Body of pancreas (tissue), 4 donors: ENCODE results near the gene ANKRD29. TPM values are rescaled to one million over a fixed set of nuclear protein-coding genes. Genes with fewer than 3 reads are reported as not detected.

Experiments
- ATAC-seq: fragments of 150-250 bp; one replicate; pipeline ENCODE4 v1.9.1; 2016
- DNase-seq, 4 donors: peaks; one replicate each; pipeline ENCODE4 v3.0.0-alpha.2; 2019
- H3K27ac ChIP-seq, 4 donors: fragments of 200-600 bp; sonication (generic); 1 replicate in 3 of 4; 2 replicates in 1 of 4; pipeline versions ENCODE4 v1.5.1 to v1.6.1; 2016 to 2019; ENCODE audit warnings: mild to moderate bottlenecking in 1 of 4, mixed read lengths in 1 of 4, moderate library complexity in 1 of 4
- H3K27me3 ChIP-seq, 2 donors: fragments of 200-600 bp; sonication (generic); one replicate each; pipeline ENCODE4 v1.6.0; 2016; ENCODE audit warnings: mild to moderate bottlenecking in 1 of 2
- H3K36me3 ChIP-seq, 2 donors: fragments of 200-600 bp; sonication (generic); replicated peaks in 1 of 2; 2 replicates each; pipeline ENCODE4 v1.5.1; 2016; ENCODE audit warnings: low read depth in 2 of 2; ENCODE audit not compliant: insufficient read depth in 1 of 2
- H3K4me1 ChIP-seq: fragments of 200-600 bp; sonication (generic); one replicate; pipeline ENCODE4 v1.6.0; 2016
- H3K4me3 ChIP-seq, 2 donors: fragments of 200-600 bp; sonication (generic); 1 replicate in 1 of 2; 2 replicates in 1 of 2; pipeline ENCODE4 v1.5.1; 2016 to 2019
- H3K9me3 ChIP-seq, 3 donors: fragments of 200-600 bp; sonication (generic); 1 replicate in 2 of 3; 2 replicates in 1 of 3; pipeline ENCODE4 v1.5.1; 2016
- POLR2A ChIP-seq, 3 donors: fragments of 450-650 bp; IDR thresholded peaks; one replicate each; pipeline ENCODE4 v1.6.1; 2016; ENCODE audit warnings: antibody characterized with exemption in 3 of 3, mild to moderate bottlenecking in 2 of 3
- WGBS, 2 donors: methylation state at CpG; one replicate each; pipeline ENCODE4 v1.1.5; 2017; 5-methylcytosine and 5-hydroxymethylcytosine counted together
- intact Hi-C: fragments of 100-400 bp; cut with DNase I; formaldehyde crosslinking; loops from one replicate; pipeline ENCODE4 v1.15.1; 2023
- total RNA-seq, 2 donors: library from RNA; depleted of rRNA; stranded (reverse); fragments of >200 nt; gene quantifications; one replicate each; pipeline ENCODE4 v1.1.0, GENCODE V29; 2016
- TF ChIP-seq, protein P1 (sequence below), 7 experiments: fragments of 450-650 bp in 4 of 7; fragments of 200-600 bp in 3 of 7; sonication (generic) in 3 of 7; IDR thresholded peaks; one replicate each; pipeline ENCODE4 v1.5.1; 2016 to 2019; ENCODE audit warnings: antibody characterized with exemption in 7 of 7

The ANKRD29 gene
- total RNA-seq, 2 donors from 2014 or later, result 0.52 to 3.3 TPM

GRCh38 chr18:23682045-23682444, 19.3 kb upstream of the ANKRD29 start:
- Histone ChIP-seq H3K36me3 (no peaks in the 10 kb centered on the region), H3K4me1 (no peaks in the 10 kb centered on the region), H3K4me3 (no peak overlapping the region), H3K27ac (no peak overlapping the region), H3K9me3 (no peaks in the 10 kb centered on the region), H3K27me3 (no peaks in the 10 kb centered on the region)
- no peak for TF ChIP-seq POLR2A (IDR thresholded peaks at IDR 0.05)
- TF ChIP-seq, protein P1, sequence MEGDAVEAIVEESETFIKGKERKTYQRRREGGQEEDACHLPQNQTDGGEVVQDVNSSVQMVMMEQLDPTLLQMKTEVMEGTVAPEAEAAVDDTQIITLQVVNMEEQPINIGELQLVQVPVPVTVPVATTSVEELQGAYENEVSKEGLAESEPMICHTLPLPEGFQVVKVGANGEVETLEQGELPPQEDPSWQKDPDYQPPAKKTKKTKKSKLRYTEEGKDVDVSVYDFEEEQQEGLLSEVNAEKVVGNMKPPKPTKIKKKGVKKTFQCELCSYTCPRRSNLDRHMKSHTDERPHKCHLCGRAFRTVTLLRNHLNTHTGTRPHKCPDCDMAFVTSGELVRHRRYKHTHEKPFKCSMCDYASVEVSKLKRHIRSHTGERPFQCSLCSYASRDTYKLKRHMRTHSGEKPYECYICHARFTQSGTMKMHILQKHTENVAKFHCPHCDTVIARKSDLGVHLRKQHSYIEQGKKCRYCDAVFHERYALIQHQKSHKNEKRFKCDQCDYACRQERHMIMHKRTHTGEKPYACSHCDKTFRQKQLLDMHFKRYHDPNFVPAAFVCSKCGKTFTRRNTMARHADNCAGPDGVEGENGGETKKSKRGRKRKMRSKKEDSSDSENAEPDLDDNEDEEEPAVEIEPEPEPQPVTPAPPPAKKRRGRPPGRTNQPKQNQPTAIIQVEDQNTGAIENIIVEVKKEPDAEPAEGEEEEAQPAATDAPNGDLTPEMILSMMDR (IDR thresholded peaks at IDR 0.05), result no peak
- intact Hi-C loops, result no loop called here
- 71 to 83% methylated on average over 2 of the region's 2 CpGs for WGBS, 2 donors
- no peak for DNase-seq
- ATAC-seq, result no peak

- Histone ChIP-seq H3K27ac (no peak overlapping the region), H3K36me3 (no peaks in the 10 kb centered on the region), H3K4me3 (no peak overlapping the region), H3K4me1 (no peaks in the 10 kb centered on the region), H3K9me3 (no peaks in the 10 kb centered on the region), H3K27me3 (no peaks in the 10 kb centered on the region)
- DNase-seq, result no peak
- 65 to 80% methylated on average over 3 of the region's 3 CpGs for WGBS, 2 donors
- intact Hi-C loops, result no loop called here
- TF ChIP-seq, protein P1 (IDR thresholded peaks at IDR 0.05), result no peak
- TF ChIP-seq POLR2A (IDR thresholded peaks at IDR 0.05), result no peak
- no peak for ATAC-seq
Observed at GRCh38 chr18:23675896-23676295, 13.2 kb upstream of the ANKRD29 start.

DNA sequence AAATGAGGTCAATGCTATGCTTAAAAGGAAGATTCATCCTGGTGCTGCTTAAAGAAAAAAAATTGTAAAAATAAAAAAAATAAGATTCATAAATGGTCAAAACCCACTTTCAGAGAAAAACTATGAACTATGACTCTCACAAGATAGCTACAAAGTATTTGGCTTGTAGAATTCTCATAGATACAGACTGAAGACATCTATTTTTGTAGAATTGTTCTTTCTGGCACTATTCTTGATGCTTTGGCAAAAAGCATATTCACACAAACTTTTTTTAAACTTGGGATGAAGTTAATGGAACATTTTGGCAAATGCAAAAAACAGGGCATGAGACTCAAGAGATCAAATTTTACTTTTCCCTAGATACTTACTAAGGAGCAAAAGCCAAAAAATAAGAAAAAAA, 12.5 kb upstream of the ANKRD29 start:
- H3K27ac ChIP-seq, result no peak overlapping the region
- no peaks in the 10 kb centered on the region for H3K27me3 ChIP-seq
- no peaks in the 10 kb centered on the region for H3K36me3 ChIP-seq
- H3K4me1 ChIP-seq, result no peaks in the 10 kb centered on the region
- DNase-seq, result no peak
- no peak for ATAC-seq
- no peak overlapping the region for H3K4me3 ChIP-seq
- intact Hi-C loops, result no loop called here
- TF ChIP-seq, protein P1 (IDR thresholded peaks at IDR 0.05), result no peak
- no peak for TF ChIP-seq POLR2A (IDR thresholded peaks at IDR 0.05)
- no peaks in the 10 kb centered on the region for H3K9me3 ChIP-seq

- 48 to 66% methylated on average over 1 of the region's 1 CpG for WGBS, 2 donors
- ATAC-seq, result no peak
- H3K36me3 ChIP-seq, result no peaks in the 10 kb centered on the region
- H3K9me3 ChIP-seq, result no peaks in the 10 kb centered on the region
- H3K4me1 ChIP-seq, result no peaks in the 10 kb centered on the region
- no peak overlapping the region for H3K27ac ChIP-seq
- no peak for DNase-seq
- TF ChIP-seq, protein P1 (IDR thresholded peaks at IDR 0.05), result no peak
- no peak for TF ChIP-seq POLR2A (IDR thresholded peaks at IDR 0.05)
- intact Hi-C loops, result no loop called here
- H3K4me3 ChIP-seq, result no peak overlapping the region
- H3K27me3 ChIP-seq, result no peaks in the 10 kb centered on the region
Observed at GRCh38 chr18:23673725-23674124, 11.0 kb upstream of the ANKRD29 start.

DNA sequence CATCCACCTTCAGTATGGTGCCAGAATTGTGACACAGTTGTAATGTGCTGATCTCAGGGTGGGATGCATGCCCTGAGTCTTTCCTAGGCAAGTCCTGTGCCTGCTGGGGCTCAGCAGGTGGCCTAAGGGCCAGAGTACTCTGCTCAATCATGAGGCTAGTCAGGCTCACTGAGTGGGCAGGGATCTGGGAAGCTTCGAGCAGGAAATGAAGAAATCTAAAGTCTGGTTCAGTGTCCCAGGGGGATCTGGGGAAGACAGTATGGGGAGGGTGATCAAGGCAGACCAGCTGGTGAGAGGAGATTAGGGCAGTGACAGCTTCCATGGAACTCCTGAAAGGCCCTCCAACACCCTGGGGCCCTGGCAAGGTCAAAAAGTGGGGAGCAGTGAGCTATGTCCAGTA, 8.9 kb upstream of the ANKRD29 start:
- no peak for TF ChIP-seq POLR2A (IDR thresholded peaks at IDR 0.05)
- TF ChIP-seq, protein P1 (IDR thresholded peaks at IDR 0.05), result no peak
- Histone ChIP-seq H3K4me3 (no peak overlapping the region), H3K9me3 (no peaks in the 10 kb centered on the region), H3K27me3 (no peaks in the 10 kb centered on the region), H3K36me3 (no peaks in the 10 kb centered on the region), H3K27ac (no peak overlapping the region), H3K4me1 (no peaks in the 10 kb centered on the region)
- DNase-seq, result peak in 1 of 4 donors; percentile 7
- peak; percentile 48 for ATAC-seq
- intact Hi-C loops, result no loop called here
- 47 to 71% methylated on average over 1 of the region's 1 CpG for WGBS, 2 donors
